ENCODE measurements around the gene TNFSF13B.
"Not testable (repeated sequence)": the region's sequence is repeated elsewhere in the genome, so short reads cannot be mapped to it uniquely, and the experiment has no call there.

The TNFSF13B gene, protein sequence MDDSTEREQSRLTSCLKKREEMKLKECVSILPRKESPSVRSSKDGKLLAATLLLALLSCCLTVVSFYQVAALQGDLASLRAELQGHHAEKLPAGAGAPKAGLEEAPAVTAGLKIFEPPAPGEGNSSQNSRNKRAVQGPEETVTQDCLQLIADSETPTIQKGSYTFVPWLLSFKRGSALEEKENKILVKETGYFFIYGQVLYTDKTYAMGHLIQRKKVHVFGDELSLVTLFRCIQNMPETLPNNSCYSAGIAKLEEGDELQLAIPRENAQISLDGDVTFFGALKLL

DNA sequence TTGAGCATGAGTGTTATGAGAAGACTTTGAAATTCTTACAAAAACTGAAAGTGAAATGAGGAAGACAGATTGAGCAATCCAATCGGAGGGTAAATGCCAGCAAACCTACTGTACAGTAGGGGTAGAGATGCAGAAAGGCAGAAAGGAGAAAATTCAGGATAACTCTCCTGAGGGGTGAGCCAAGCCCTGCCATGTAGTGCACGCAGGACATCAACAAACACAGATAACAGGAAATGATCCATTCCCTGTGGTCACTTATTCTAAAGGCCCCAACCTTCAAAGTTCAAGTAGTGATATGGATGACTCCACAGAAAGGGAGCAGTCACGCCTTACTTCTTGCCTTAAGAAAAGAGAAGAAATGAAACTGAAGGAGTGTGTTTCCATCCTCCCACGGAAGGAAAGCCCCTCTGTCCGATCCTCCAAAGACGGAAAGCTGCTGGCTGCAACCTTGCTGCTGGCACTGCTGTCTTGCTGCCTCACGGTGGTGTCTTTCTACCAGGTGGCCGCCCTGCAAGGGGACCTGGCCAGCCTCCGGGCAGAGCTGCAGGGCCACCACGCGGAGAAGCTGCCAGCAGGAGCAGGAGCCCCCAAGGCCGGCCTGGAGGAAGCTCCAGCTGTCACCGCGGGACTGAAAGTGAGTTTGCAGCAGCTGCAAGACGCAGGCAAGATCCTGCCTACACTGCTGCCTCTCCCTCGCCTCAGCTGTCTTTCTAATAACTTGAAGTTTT, at the start of gene TNFSF13B:
Gene TNFSF13B (plus strand): TSS at position 118 of the 728 bp plus-strand sequence. CDS start 178 bp downstream, at position 296.
- peak; percentile 19 for DNase-seq

DNA sequence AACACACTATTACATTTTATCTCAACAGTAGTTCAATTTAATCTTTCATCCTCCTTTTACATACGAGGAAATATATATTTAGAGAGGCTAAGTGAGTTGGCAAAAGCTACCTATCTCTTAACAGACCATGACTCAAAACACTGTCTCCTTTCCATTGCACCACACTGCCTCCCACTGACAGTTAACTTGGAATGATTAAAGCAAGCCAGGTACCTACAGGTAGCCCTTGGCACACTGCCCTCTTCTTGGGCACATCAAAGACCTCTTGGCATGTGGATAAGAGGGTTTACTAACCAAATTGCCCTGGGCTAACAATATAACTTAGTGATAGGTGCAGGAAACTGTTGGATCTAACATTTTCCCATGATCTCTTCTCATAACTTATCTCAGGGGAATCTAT, 49.5 kb upstream of the TNFSF13B start:
- DNase-seq, result peak; percentile 12

DNA sequence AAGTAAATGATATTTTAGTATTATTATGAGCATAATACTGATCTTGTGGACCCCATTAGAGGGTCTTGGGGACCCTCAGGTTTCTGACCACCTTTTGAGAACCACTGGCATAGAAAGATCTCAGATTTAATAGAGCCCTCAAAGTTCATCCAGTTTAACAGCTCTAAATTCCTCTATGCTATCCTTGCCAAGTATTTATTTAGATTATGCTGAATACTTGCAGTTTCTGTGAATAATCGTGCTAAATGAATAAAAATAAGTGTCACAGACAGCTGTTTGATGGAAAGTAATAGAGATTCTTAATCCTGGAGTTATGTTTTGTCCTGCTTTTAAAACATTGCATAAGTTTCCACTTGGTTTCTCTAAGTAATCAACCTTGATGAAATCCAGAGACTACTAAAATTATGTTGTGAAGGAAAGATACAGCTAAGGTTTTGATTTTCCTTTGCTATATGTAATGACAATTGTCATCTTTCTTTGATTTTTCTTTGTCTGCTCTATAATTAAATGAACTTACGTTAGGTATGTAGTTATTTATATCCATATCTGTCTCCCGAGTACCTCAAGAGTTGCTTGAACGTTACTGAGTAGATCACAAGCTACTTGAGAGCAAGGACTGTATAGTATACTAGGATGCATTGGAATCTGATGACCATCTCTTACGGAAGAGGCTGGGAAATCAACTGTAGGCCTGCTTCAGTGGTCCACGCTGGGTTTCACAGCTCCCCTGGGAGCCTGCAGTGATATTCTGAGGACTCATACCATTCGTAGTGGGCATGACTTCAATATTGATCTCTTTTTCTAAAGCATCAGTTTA, 45.6 kb upstream of the TNFSF13B start:
- no peak for DNase-seq

DNA sequence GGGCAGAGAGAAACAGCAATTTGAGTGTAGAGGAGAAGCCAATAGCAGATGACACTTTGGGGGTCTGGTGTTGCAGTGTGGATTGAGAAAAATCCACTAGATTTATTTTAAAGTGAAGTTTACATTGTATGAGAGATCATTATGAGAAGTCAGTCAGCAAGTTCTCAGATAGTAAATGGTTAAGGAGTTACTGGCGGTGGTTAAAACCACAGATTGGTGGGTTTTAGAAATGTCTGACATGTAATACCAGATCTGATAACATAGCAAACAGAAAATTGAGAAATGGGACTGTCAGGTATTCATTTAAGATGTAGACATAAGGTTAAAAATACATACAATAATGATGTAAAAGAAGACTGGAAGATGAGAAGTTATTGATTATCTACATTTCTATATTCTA, 44.1 kb upstream of the TNFSF13B start:
- no peak for DNase-seq

DNA sequence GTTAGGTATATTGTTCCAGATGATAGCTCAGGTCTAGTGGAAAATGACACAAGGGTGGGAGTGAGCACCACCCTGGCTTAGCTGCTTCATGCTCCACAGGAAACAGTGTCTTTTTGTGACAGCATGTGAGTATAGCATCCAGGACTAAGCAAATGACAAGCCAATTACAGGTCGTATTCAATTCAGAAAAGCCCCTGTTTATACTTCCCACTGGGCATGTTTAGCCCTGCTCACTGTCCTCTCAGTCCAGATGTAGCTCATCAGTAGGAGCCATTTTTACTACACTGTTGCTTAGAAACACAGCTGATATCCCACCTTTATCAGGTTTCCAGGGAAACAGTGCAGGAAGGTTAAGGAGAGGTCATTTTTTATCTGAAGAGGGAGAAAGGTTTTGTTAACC, 43.3 kb upstream of the TNFSF13B start:
- DNase-seq, result no peak

DNA sequence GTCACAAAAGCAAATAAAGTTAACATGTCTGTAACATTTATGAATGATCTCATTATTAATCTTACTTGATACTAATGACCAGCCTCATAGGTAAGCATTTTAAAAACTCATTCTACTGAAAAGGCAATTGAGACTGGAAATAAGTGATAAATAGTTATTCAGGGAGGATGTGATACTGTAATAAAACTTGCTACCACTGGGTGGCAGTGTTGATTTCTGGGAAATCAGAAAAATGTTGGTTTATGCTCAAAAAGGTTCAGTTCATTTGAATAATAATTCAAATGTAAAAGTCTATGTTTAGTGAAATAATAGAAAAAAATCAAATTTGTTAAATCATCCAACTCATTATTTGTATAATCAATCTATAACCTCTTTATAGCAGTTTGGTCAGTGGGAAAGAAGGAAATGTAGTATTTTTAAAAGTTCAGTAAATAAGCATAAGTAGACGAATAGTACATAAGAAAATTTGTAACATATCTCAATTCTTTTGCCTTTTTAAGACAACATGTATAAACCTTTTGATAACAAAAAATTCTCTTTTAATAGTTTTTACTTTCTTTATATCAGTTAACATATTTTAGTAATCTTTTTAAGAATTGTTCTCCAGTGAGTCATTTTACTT, 41.8 kb upstream of the TNFSF13B start:
- peak; percentile 31 for DNase-seq

DNA sequence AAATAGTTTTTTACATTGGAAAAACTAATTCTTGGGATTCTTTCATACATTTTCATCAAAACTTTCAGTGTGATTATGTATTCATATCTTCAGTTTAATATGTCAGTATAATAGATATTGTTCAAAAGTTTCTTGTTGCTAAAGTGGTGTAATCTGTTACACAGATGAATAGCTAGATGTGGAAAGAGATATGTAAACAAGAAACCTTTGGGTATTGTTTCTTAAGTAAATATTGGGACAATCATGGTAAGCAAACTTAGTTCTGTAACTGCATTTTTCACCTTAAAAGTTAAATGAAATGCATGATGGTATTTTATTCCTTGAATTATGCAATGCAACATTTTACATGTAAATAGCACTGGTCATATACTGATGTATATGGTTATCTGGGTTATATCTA, 39.1 kb upstream of the TNFSF13B start:
- no peak for DNase-seq

DNA sequence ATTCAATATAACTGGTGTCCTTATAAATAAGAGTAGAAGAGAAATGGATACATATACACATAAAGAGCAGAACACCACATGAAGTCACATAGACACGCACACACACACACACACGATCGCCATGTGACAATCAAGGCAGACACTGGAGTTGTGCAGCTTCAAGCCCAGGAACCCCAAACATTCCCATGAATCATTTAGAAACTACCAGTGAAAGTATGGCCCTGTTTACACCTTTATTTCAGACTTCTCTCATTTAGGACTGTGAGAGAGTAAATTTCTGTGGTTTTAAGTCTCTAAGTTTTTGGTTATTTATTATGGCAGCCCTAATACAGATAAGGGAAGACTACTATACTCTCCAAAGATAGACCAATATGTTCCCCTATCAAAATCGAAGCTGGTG, 20.4 kb upstream of the TNFSF13B start:
- DNase-seq, result no peak

DNA sequence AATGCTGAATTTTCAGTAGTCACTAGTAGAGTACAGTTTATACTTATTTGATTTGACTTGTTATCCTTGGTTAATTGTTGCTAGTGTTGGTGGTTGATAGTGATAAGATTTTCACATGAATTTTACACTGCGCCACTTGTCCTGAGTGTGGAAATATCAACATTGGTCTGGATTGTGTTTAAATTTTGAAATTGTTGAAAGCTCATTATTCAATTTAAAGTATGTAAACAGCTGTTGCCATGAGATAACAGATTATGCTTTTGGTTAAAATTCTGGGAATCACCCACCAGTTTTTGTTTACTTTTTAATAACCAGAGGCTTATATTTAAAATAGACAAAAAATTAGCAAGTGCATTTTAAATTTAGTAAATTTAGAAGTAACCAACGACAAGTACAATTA, 12.3 kb upstream of the TNFSF13B start:
- DNase-seq, result no peak

DNA sequence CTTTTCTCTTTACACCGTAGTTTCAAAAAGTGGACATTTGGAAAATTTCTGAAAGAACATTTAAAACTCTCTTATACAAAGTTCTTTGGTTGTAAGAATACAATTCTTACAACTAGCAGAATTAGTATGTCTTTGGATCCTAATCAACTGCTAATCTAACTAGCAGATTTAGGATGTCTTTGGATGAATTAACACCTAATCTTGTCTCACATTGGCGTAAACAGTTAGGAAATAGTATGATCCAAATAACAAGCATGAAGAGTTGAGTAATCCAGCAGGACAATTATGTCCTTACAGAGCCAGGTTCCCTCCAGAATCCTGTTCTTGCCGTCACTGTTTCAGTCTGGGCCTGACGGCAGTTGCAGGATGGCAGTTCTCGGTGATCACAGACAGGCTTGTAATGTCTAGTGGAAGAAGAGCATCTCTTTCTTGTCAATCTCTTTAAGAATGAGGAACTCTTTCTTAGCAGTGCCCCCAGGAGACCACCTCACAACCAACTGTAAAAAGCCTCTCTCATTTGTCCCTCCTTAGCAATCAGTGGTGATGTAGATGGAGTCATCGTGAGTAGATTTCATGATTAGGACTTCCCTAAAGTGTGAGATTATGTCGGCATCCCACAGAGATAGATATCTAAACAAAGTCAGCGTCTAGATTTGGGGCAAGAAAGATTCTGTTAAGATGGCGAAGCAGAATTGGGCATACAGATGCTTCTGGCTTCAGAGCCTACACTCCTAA, 5.7 kb upstream of the TNFSF13B start:
- DNase-seq, result no peak

DNA sequence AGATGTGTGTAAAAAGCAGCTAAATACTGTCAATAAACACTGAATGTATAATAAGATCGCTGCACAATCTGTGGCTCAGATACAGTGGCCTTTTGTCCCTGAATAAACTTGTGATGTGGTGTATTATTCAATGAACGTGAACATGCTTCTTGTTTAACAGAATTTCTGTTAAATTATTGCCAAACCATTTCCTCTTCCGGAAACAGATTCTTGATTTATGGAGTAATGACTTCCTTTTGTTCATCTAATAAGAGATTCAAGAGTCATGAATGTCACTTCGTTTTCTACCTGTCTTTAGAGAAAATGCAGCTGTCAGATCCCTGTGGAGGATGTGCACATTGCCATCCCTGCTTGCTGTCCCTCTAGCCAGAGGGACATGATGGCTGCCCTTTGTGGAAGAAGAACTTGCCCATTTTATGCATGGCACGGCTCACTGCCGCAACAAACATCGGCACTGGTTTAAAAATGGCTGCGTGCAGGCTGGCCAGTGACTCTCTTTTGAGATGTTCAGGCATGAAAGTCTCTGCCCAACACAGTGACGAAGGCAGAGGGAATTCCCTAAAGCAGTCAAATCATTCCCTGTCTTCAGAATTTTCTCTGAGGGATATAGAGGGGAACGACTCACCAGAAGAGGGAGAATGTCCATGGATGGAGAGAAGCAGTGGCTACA, 3.1 kb upstream of the TNFSF13B start:
- no peak for DNase-seq

DNA sequence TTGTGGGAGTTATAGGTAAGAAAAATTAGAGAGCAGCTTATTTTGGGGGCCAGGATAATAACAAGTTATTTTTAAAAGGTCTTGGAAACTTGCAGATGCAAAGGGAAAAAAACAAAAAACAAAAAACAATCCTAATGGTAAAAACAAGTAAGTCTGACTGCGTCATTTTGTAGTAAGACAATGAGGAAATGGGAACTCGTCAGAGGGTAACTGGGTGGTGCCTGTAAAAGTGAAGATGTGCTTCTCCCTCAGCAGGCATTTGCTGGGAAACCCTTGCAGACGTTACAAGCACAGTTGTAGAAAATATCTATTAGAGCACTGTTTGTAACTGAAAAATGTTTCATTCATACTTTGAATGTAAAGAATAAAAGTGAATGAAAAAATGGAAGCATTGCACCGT, 2.2 kb upstream of the TNFSF13B start:
- DNase-seq, result no peak

DNA sequence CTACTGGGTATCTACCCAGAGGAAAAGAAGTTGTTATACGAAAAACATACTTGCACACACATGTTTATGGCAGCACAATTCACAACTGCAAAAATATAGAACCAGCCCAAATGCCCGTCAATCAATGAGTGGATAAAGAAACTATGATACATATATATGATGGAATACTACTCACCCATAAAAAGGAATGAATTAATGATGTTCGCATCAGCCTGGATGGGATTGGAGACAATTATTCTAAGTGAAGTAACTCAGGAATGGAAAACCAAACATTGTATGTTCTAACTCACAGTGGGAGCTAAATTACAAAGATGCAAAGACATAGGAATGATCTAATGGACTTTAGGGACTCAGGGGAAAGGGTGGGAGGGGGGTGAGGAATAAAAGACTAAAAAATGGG, 1.7 kb upstream of the TNFSF13B start:
- not testable (repeated sequence) for DNase-seq

DNA sequence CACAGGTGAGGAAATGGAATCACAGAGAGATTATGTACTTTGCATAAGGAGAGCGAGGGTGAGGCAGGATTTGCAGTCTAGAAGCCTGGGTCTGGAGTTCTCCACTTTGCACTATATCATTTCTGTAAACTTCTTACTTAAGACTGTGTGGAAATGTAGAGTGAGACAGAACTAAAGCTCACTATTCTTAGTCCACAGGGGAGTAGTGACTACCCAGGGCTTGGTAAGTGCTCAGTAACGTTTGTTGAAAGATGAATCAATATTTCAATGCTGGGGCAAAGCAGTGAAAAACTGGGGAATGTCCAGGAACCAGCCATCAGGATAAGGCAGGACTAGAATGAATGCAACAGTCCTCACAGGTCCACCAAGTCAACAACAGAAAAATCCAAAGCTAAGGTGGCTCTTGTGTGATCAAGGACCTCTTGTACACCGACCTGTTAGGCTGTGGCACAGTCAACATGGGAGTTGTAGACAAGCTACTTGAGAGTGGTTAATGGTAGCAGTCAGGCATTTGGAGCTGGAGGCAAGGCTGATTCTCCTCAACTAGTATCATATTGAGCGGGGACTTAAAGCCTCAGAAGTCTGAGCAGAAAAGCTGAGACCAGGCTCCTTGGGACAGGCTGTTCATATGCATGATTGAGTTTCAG, 929 bp upstream of the TNFSF13B start:
- no peak for DNase-seq

DNA sequence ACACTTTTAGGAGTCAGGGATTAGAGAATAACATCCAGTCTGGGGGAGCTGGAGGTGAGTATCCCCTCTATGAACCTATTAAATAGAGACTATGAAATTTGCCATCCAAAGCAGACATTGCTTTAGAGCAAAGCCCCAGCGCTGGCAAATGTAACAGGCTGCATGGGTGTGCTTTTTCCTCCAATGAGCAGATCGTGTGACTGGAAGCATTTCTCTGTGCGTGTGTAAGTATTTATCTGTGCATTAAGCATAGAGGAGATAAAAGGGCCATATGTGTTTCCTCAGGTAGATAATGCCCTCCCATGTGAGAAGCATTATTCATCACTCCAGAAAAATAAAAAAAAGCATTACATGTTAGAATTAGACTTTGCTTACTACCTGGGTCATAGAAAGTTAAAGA, 924 bp downstream of the TNFSF13B start:
- no peak for DNase-seq

DNA sequence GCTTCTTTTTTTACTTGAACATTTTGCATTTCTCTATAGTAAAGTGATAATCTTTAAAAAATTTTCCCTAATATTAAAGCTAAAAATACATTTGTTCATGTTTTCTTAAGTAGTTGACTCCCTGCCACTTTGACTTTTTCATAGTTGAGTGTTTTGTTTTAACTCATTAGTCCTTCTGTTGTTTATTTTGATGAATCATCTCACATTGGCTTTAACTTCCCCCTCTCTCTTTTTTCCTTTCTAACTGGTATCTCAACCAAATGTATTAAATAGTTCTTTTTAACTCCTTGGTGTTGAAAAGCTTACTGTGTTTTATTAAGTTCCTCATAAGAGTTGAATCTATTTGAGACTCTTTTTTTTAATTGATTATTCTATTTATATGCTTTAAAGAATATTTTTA, 2.8 kb downstream of the TNFSF13B start:
- no peak for DNase-seq

DNA sequence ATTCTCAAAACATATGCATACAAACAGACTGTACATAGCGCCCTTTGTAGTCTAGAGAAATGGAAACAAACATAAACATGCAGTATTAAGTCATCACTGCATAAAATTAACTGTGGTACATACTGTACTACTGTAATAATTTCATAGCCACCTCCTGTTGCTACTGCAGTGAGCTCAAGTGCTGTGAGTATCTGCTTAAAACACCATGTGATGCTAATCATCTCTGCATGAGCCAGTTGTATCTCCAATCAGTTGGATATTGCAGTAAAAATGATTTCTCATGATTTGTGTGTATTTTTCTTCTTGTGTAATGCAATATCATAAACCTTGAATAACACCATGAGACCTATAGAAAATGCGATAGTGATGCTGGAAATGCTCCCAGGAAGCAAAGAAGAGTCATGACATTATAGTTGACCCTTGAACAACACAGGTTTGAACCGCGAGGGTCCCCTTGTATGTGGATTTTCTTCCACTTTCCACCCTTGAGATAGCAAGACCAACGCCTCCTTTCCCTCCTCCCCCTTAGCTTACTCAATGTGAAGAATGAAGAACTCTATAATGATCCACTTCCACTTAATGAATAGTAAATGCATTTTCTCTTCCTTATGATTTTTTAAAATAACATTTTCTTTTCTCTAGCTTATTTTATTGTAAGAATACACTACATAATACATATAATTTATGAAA, 4.1 kb downstream of the TNFSF13B start:
- no peak for DNase-seq

DNA sequence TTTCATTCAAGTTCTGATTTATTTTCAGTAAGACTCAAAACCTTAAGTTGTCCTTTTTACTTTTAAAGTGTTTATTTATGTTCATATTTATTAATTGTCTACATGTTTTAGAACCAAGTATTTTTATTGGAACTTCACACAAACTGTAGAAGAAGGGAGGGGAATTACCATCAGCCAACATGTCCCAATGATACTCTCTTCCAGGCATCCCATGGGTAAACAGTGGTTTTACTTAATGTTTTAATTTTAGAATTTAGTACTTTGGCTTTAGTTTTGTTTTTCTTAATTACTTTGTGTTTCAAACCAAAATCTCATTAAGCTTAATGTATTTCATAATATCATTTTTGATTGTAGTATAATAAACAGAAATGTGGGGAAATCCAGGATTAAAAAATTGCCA, 5.2 kb downstream of the TNFSF13B start:
- no peak for DNase-seq

DNA sequence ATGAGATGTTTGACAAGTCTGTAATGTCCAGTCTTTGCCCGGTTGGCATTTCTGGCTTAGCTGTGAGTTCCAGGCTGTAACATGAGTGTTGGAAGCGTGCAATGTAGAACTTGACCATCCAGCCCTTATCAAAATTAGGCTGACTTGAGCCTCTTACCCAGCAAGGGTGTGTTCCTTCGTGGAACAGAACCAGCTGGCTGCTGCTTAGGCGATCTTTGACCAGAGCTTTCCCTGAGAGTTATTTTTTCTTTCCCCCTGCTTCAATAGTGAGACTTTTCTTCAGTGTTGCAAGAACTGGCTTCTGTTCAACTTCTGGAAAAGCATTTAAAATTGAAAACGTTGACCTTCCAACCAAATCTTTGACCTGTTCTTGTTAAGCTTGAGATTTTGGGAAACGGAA, 6.5 kb downstream of the TNFSF13B start:
- no peak for DNase-seq

DNA sequence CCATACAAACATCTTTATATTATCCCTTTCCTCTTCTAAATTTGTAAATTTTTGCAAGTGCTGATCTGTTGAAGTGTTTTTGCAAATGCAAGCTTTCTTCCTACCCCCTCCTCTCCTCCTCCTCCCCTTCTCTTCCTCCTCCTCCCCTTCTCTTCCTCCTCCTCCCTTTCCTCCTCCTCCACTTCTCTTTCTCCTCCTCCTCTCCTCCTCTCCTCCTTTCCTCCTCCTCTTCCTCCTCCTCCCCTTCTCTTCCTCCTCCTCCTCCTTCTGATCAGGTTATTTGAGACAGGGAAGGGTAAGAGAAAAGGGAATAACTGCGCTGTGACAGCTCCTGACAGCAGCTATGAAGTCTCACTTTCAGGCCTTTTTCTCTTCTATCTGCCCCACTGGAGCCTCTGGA, 8.9 kb downstream of the TNFSF13B start:
- no peak for DNase-seq

DNA sequence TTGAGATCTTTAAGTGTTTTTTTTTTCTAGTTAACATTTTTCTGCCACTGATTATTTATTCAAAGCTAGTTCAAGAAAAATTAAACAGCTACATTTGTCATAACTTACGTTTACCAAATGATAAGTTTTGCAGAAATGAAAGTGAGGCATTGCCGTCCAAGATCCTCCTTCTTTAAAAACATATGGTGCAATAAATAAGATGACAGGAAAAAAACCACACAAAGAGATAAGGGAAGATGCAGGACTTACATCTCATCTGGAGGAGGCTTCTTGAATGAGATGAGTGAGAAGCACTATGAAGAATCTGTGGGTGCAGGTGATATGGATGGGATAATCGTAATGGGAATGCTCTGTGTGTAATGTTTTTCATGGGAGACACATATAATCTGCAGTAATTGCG, 12.4 kb downstream of the TNFSF13B start:
- no peak for DNase-seq
